SIG-M5 treated with dmso at 0.1 percent for 504 hours (cell line): Measurements from ENCODE around the gene KCNC3.

Experiments used
- DNase-seq: peaks from one replicate; lab custom pipeline; 2025; ENCODE audit not compliant: unreplicated experiment; lab: John Stamatoyannopoulos, UW

KCNC3 gene

DNA sequence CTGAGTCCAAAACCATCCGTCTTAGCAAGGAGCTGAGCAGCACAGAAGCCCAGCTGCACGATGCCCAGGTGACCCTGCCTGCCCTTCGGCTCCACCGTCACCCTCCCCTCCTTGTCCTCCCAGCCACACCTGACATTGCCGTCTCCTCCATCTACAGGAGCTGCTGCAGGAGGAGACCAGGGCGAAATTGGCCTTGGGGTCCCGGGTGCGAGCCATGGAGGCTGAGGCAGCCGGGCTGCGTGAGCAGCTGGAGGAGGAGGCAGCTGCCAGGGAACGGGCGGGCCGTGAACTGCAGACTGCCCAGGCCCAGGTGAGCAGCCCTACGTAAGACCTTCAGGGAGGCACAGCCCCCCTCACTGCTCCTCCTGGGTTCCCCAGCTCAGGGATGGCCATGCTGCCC, 49.1 kb downstream of the KCNC3 start:
- DNase-seq, result no peak

DNA sequence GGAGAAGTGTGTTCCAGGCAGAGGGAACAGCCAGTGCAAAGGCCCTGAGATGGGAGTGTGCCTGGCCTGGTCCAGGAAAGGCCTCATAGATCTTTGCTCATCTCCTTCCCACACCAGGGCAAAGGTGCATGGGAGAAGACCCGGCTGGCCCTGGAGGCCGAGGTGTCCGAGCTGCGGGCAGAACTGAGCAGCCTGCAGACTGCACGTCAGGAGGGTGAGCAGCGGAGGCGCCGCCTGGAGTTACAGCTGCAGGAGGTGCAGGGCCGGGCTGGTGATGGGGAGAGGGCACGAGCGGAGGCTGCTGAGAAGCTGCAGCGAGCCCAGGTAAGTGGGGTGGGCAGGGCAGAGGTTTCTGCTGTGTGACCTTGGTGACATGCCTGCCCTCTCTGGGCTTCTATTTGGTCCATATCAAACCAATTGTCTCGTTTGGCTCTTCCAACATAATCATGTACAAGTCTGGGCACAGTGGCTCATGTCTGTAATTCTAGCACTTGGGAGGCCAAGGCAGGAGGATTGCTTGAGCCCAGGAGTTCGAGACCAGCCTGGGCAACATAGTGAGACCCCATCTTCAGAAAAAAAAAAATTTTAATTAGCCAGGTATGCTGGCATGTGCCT, 51.1 kb downstream of the KCNC3 start:
- DNase-seq, result no peak

DNA sequence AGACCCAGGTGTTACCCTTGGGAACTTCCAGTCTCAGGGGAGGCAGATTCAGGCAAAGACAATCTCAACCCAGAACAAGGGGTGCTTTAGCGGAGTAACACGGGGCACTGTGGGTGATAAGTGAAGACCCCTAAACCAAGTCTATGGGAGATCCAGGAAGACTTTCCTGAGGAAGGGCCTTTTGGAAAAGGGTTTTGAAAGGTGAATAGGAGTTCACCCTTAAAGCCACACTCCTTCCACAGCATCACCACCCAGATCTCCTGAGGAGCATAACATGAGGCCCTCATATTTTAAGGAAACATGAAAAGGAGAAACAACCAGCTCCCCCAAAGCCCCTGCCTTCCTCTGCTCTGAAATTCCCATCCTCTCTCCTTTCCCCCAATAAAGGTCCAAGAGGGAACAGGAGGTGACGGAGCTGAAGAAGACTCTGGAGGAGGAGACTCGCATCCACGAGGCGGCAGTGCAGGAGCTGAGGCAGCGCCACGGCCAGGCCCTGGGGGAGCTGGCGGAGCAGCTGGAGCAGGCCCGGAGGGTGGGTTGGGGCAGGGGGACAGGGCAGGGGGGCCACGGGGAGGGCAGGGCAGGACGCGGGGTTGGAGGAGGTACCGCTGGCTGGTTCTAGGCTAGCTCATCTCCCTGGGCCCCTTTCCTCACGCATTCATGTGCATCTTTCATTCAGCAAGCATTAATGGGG, 52.7 kb downstream of the KCNC3 start:
- DNase-seq, result no peak

DNA sequence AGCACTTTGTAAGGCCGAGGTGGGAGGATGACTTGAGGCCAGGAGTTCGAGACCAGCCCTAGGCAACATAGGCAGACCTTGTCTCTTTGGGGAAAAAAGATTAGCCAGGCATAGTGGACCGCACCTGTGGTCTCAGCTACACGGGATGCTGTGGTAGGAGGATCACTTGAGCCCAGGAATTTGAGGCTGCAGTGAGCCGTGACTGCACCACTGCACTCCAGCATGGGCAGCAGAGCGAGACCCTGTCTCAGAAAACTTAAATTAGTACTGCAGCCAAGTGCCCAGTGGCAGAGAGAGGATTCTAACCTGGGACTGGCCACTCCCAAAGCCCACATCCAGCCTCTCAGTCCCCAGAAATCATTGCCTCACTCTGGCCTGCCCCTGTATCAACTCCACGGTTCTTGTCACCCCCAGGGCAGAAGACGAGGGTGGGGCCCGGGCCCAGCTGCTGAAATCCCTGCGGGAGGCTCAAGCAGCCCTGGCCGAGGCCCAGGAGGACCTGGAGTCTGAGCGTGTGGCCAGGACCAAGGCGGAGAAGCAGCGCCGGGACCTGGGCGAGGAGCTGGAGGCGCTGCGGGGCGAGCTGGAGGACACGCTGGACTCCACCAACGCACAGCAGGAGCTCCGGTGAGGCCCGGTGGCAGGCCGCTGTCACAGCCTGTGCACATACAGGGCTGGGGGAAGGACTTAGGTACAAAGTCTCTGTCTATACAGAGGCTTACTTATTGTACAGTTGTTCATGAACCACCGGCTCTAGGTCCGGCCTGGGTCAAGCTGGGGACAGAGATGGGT, 53.4 kb downstream of the KCNC3 start:
- DNase-seq, result no peak

GRCh38 chr19:50273821-50274220, 55.4 kb downstream of the KCNC3 start:
- DNase-seq, result no peak

- no peak for DNase-seq
Observed at GRCh38 chr19:50272263-50272897, 56.8 kb downstream of the KCNC3 start.

DNA sequence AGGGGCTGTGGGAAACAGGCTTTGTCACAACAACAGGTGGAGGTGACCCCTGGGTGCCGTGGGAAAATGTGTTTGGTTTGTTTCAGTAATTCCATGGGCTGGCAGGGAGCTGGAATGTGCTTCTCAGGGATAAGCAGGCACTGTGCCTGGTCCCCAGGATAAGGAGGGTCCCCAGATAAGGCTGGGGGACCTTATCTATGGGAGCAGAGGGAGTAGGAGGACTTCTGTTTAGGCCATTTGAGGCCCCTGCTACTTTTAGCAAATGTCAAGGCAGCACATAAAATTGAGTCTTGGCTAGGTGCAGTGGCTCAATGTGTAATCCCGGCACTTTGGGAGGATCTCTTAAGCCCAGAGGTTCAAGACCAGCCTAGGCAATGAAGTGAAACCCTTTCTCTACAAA, 59.5 kb downstream of the KCNC3 start:
- no peak for DNase-seq

GRCh38 chr19:50268501-50268900, 60.7 kb downstream of the KCNC3 start:
- DNase-seq, result no peak

DNA sequence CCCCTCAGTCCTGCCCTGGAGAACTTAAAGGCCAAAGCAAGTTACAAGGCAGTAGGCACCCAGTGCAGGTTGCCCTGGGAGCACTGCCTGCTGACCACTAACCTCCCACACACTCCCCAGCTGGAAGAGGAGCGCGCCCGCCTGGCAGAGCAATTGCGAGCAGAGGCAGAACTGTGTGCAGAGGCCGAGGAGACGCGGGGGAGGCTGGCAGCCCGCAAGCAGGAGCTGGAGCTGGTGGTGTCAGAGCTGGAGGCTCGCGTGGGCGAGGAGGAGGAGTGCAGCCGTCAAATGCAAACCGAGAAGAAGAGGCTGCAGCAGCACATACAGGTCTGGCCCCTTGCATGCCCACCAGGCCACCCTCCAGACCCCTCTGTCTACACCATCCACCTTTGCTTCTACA, 61.1 kb downstream of the KCNC3 start:
- no peak for DNase-seq

DNA sequence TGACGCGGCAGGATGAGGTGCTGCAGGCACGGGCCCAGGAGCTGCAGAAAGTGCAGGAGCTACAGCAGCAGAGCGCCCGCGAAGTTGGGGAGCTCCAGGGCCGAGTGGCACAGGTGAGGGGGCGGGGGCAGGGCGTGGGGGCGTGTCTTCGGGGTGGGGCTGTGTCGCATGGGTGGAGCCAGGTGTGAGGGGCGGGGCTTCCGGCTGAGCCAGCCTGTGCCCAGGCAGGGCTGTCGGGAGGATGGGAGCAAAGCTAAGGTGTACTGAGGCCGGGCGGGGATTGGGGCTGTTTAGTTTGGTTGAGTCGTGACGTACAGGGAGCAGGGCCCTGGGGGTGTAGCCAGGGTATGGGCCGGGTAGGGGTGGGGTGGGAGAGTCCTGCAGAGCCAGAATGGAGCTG, 62.3 kb downstream of the KCNC3 start:
- no peak for DNase-seq

DNA sequence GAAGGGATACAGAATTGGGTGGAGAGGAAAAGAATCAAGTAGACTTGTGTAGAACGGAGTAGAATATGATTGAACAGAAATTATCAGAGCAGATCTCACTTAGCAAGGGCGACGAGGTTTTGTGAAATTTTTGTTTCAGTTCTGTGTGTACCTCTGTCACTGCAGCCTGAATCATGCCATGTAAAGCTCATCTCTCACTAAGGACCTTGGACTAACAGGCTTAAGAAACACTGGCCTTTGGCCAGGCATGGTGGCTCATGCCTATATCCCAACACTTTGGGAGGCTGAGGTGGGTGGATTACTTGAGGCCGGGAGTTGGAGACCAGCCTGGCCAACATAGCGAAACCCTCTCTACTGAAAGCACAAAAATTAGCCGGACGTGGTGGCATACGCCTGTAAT, 63.1 kb downstream of the KCNC3 start:
- no peak for DNase-seq

DNA sequence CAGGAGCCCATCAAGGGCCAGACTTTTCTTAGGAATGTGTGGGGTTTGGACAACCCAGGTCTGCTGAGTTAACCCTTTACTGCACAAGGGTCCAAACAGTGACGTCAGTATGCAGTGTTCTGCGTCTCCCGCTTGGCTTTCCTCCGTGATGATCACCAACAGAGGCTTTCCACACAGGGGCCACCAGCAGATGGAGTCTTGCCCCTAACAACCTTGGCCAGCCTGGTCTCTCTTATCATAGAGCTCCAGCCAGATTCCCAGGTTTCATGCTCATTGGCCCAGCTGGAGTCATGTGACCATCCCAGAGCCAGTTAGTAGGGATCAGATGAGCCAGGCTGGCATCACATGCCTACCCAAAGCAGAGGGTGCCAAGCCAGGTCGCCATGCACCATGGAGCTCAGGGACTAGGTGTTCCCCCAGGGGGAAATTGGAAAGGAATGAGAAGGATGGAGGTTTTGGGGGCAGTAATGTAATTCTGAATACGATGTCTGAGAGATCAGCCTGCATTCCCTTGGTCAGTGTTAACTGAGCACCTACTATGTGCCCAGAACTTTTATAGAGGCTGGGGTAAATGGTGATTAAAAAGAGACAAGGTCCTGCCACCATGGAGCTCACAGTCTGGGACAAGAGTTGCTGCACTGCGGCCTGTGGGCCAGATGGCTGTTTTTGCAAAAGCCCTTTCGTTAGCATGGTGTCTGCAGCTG, 64.5 kb downstream of the KCNC3 start:
- DNase-seq, result no peak

GRCh38 chr19:50263176-50263575, 66.0 kb downstream of the KCNC3 start:
- DNase-seq, result no peak
